ENCODE data around the gene SPTSSA.

- no peak for TF ChIP-seq BHLHE40 (IDR thresholded peaks at IDR 0.05; ENCODE audit: borderline replicate concordance)
- no peak for TF ChIP-seq FOXK2 (IDR thresholded peaks at IDR 0.05)
- no peak for TF ChIP-seq LEF1 (IDR thresholded peaks at IDR 0.05; ENCODE audit: borderline replicate concordance)
- TF ChIP-seq SUZ12 (IDR thresholded peaks at IDR 0.05), result no peak
- no peak for TF ChIP-seq ELF4 (IDR thresholded peaks at IDR 0.05)
Observed at GRCh38 chr14:34450542-34450915, 11.5 kb downstream of the SPTSSA start.
